SK-N-MC (cell line): ENCODE results near the gene TPRN.
A peak's percentile ranks its signal among the peaks of the same experiment; 100 is the strongest.
"Not testable (repeated sequence)": the region's sequence is repeated elsewhere in the genome, so short reads cannot be mapped to it uniquely, and the experiment has no call there.

Experiments
- DNase-seq: peaks from one replicate; pipeline ENCODE4 v3.0.0-alpha.2; 2011; ENCODE audit warnings: low read depth, low spot score
- H3K27ac ChIP-seq: fragments of 200-600 bp; sonication (generic); 2 replicates; pipeline ENCODE4 v1.5.1; 2016; ENCODE audit warnings: mixed run types
- H3K36me3 ChIP-seq: fragments of 200-600 bp; sonication (generic); 2 replicates; pipeline ENCODE4 v1.6.1; 2017; ENCODE audit warnings: antibody characterized with exemption, low read length, mixed read lengths; ENCODE audit not compliant: insufficient read depth
- H3K4me3 ChIP-seq: fragments of 200-600 bp; sonication (generic); 2 replicates; pipeline ENCODE4 v1.5.1; 2016
- H3K9ac ChIP-seq: fragments of 200-600 bp; sonication (generic); 2 replicates; pipeline ENCODE4 v1.8.0; 2017; ENCODE audit warnings: mixed run types, mixed read lengths; ENCODE audit not compliant: insufficient read length
- H3K9me3 ChIP-seq: fragments of 200-600 bp; sonication (generic); 2 replicates; pipeline ENCODE4 v1.6.1; 2017; ENCODE audit warnings: low read depth, mild to moderate bottlenecking, antibody characterized with exemption, low read length, moderate library complexity, mixed read lengths
- EZH2 ChIP-seq: fragments of 200-600 bp; sonication (generic); IDR thresholded peaks from one replicate; pipeline ENCODE4 v1.6.1; 2017; ENCODE audit warnings: antibody characterized with exemption
- FOXP2 ChIP-seq: optimal IDR thresholded peaks from 2 replicates; pipeline ENCODE3; 2011; ENCODE audit warnings: mild to moderate bottlenecking, moderate library complexity; ENCODE audit not compliant: insufficient read depth; ENCODE audit errors: extremely low read length, control extremely low read depth
- POLR2AphosphoS5 ChIP-seq: IDR thresholded peaks from 2 replicates; pipeline ENCODE4 v1.6.1; 2012; ENCODE audit warnings: mild to moderate bottlenecking, low read depth, low read length, borderline replicate concordance

Gene TPRN

GRCh38 chr9:137200311-137201204 lies at the start of gene TPRN:
TPRN (minus strand) TSS chr9:137200741; CDS start chr9:137200711, 30 bp downstream.
- Histone ChIP-seq H3K4me3 (peak within 1 kb of the TSS; percentile 88), H3K36me3 (no peaks in the 10 kb centered on the region), H3K9me3 (no peaks in the 10 kb centered on the region), H3K9ac (peak within 1 kb of the TSS; percentile 74), H3K27ac (no peak within 1 kb of the TSS)
- peak; percentile 90 for DNase-seq
- TF ChIP-seq EZH2 = no peak
- peak; percentile 91; the same call in 1 of the 2 replicates for TF ChIP-seq POLR2AphosphoS5
- TF ChIP-seq FOXP2 = no peak

- Histone ChIP-seq H3K36me3 (peaks cover 9% of the 10 kb centered on the region), H3K9ac (no peak overlapping the region), H3K9me3 (no peaks in the 10 kb centered on the region), H3K4me3 (no peak overlapping the region), H3K27ac (no peak overlapping the region)
- DNase-seq = no peak
- TF ChIP-seq EZH2 (no peak), POLR2AphosphoS5 (no peak), FOXP2 (no peak)
Observed at GRCh38 chr9:137247916-137248175, 47.3 kb upstream of the TPRN start.

GRCh38 chr9:137247135-137247915 lies 46.8 kb upstream of the TPRN start:
- Histone ChIP-seq H3K9me3 (no peaks in the 10 kb centered on the region), H3K9ac (no peak overlapping the region), H3K36me3 (peaks cover 14% of the 10 kb centered on the region), H3K4me3 (no peak overlapping the region), H3K27ac (no peak overlapping the region)
- no peak for TF ChIP-seq FOXP2
- no peak for TF ChIP-seq POLR2AphosphoS5
- TF ChIP-seq EZH2 = no peak
- DNase-seq = no peak

GRCh38 chr9:137245450-137246421 lies 45.2 kb upstream of the TPRN start:
- Histone ChIP-seq H3K9ac (no peak overlapping the region), H3K4me3 (no peak overlapping the region), H3K9me3 (no peaks in the 10 kb centered on the region), H3K36me3 (peaks cover 21% of the 10 kb centered on the region), H3K27ac (no peak overlapping the region)
- DNase-seq = no peak
- TF ChIP-seq POLR2AphosphoS5 (no peak), FOXP2 (no peak), EZH2 (no peak)

- Histone ChIP-seq H3K9ac (no peak overlapping the region), H3K36me3 (peaks cover 21% of the 10 kb centered on the region), H3K27ac (no peak overlapping the region), H3K9me3 (no peaks in the 10 kb centered on the region), H3K4me3 (no peak overlapping the region)
- no peak for DNase-seq
- TF ChIP-seq FOXP2 (no peak), EZH2 (no peak), POLR2AphosphoS5 (no peak)
Observed at GRCh38 chr9:137244486-137245449, 44.2 kb upstream of the TPRN start.

- no peaks in the 10 kb centered on the region for H3K9me3 ChIP-seq
Observed at GRCh38 chr9:137243626-137244485, 43.3 kb upstream of the TPRN start.

GRCh38 chr9:137243266-137243625 lies 42.7 kb upstream of the TPRN start:
- DNase-seq, H3K27ac ChIP-seq, H3K9ac ChIP-seq, H3K4me3 ChIP-seq, H3K9me3 ChIP-seq: not testable (repeated sequence)
- H3K36me3 ChIP-seq = peaks cover 21% of the 10 kb centered on the region

More at GRCh38 chr9:137243626-137244485, 43.3 kb upstream of the TPRN start:
- no peak overlapping the region for H3K4me3 ChIP-seq
- H3K27ac ChIP-seq = no peak overlapping the region
- TF ChIP-seq POLR2AphosphoS5 (no peak; the same call in 1 of the 2 replicates), FOXP2 (no peak), EZH2 (no peak)
- DNase-seq = no peak
- peaks cover 21% of the 10 kb centered on the region for H3K36me3 ChIP-seq
- no peak overlapping the region for H3K9ac ChIP-seq
